ENCODE measurements around the gene BRIP1.
"Not testable (repeated sequence)": the region's sequence is repeated elsewhere in the genome, so short reads cannot be mapped to it uniquely, and the experiment has no call there.

The BRIP1 gene

GRCh38 chr17:61672140-61672539, 191.2 kb downstream of the BRIP1 start:
- no peak overlapping the region for H3K4me3 ChIP-seq (ENCODE audit: low read depth, low read length)
- no peak for TF ChIP-seq CTCF (conservative IDR thresholded peaks at IDR 0.05; ENCODE audit: low read depth, low read length)
- DNase-seq (ENCODE audit: low read depth) = no peak

- TF ChIP-seq CTCF (conservative IDR thresholded peaks at IDR 0.05; ENCODE audit: low read depth, low read length) = no peak
- no peak for DNase-seq (ENCODE audit: low read depth)
- H3K4me3 ChIP-seq (ENCODE audit: low read depth, low read length) = no peak overlapping the region
These were observed 192.6 kb downstream of the BRIP1 start for GRCh38 chr17:61670691-61671090.

GRCh38 chr17:61669522-61669921, 193.8 kb downstream of the BRIP1 start:
- no peak for DNase-seq (ENCODE audit: low read depth)
- H3K4me3 ChIP-seq (ENCODE audit: low read depth, low read length) = no peak overlapping the region
- TF ChIP-seq CTCF (conservative IDR thresholded peaks at IDR 0.05; ENCODE audit: low read depth, low read length) = no peak

- H3K4me3 ChIP-seq (ENCODE audit: low read depth, low read length) = no peak overlapping the region
- TF ChIP-seq CTCF (conservative IDR thresholded peaks at IDR 0.05; ENCODE audit: low read depth, low read length) = no peak
- no peak for DNase-seq (ENCODE audit: low read depth)
These were observed 194.8 kb downstream of the BRIP1 start for GRCh38 chr17:61668486-61668885.

GRCh38 chr17:61666406-61667088, 196.8 kb downstream of the BRIP1 start:
- H3K4me3 ChIP-seq (ENCODE audit: low read depth, low read length); DNase-seq (ENCODE audit: low read depth): not testable (repeated sequence)

GRCh38 chr17:61663310-61663709, 200.0 kb downstream of the BRIP1 start:
- no peak for TF ChIP-seq CTCF (conservative IDR thresholded peaks at IDR 0.05; ENCODE audit: low read depth, low read length)
- no peak overlapping the region for H3K4me3 ChIP-seq (ENCODE audit: low read depth, low read length)
- no peak for DNase-seq (ENCODE audit: low read depth)

- no peak for TF ChIP-seq CTCF (conservative IDR thresholded peaks at IDR 0.05; ENCODE audit: low read depth, low read length)
- DNase-seq (ENCODE audit: low read depth) = no peak
- no peak overlapping the region for H3K4me3 ChIP-seq (ENCODE audit: low read depth, low read length)
These were observed 200.6 kb downstream of the BRIP1 start for GRCh38 chr17:61662741-61663140.

Data from choroid plexus epithelial cell (primary cell).